ENCODE results near the gene BOK. TPM values are rescaled to one million over a fixed set of nuclear protein-coding genes. Genes with fewer than 3 reads are reported as not detected.

The BOK gene
- 30.2 and 39.3 TPM in 2 replicates for total RNA-seq (2014; rRNA removed)
- Bru-seq, nascent RNA = percentile 51 among the genes with signal in this experiment
- BruChase-seq, experiment 1, labeled RNA remaining after a 6-hour chase = percentile 68 among the genes with signal in this experiment
- BruChase-seq, experiment 2, labeled RNA remaining after a 2-hour chase = percentile 68 among the genes with signal in this experiment
- long read RNA-seq, transcript BOK-201 (5 exons, 2,657 nt) = major isoform, 12 of 106 reads
- long read RNA-seq, partial matches to known transcripts = 19 of 106 reads
- long read RNA-seq, other reads (novel, unspliced or antisense) = 75 of 106 reads

- Histone ChIP-seq H3K4me1 (ENCODE audit: insufficient read depth, low read length) (peaks cover 51% of the 10 kb centered on the region), H3K4me2 (ENCODE audit: low read length) (peak within 1 kb of the TSS; percentile 99), H3K36me3 (ENCODE audit: low read depth, low read length) (no peaks in the 10 kb centered on the region), H4K20me1 (ENCODE audit: low read length) (no peaks in the 10 kb centered on the region), H3K9me2 (replicated peaks; ENCODE audit: low read length) (no peaks in the 10 kb centered on the region), H3K9me3 (ENCODE audit: low read length) (no peaks in the 10 kb centered on the region), H3K4me3 (ENCODE audit: low read length) (peak within 1 kb of the TSS; percentile 91), H3K27ac (ENCODE audit: low read length) (peak within 1 kb of the TSS; percentile 42), H3F3A (ENCODE audit: low read length, unreplicated experiment) (no peaks in the 10 kb centered on the region), H3K9ac (ENCODE audit: low read length) (peak within 1 kb of the TSS; percentile 75), H2AFZ (ENCODE audit: low read length) (peak within 1 kb of the TSS; percentile 90), H3K27me3 (ENCODE audit: low read length) (no peaks in the 10 kb centered on the region), H3K79me2 (ENCODE audit: low read length) (peaks cover 31% of the 10 kb centered on the region)
- TF ChIP-seq EZH2 (IDR thresholded peaks at IDR 0.05; ENCODE audit: low read length, unreplicated experiment) (no peak), CTCF (conservative IDR thresholded peaks at IDR 0.05; ENCODE audit: low read depth, low read length) (no peak), EZH2phosphoT487 (IDR thresholded peaks at IDR 0.05; ENCODE audit: borderline replicate concordance, low read length) (no peak)
- DNase-seq (peak; percentile 72), ATAC-seq (peak; percentile 55)
- ChIA-PET CTCF (no interaction called here), POLR2A (ENCODE audit: unreplicated experiment) (no interaction called here)
- intact Hi-C loops (cut with micrococcal nuclease) = loop anchor here (5.0 kb wide), 2 partner anchors 51 to 79 kb away; partner anchors contain the start of genes ATG4B, STK25 and THAP4
- no TSS peak for BruUV-seq (replicated peaks)
Measured at GRCh38 chr2:241558532-241559322, at the start of gene BOK. Gene BOK (plus strand): TSS chr2:241558745. CDS start chr2:241559484, 739 bp downstream.

GRCh38 chr2:241509155-241509784 lies 49.3 kb upstream of the BOK start:
- CTCF ChIA-PET = no interaction called here
- Histone ChIP-seq H3K27me3 (ENCODE audit: low read length) (no peaks in the 10 kb centered on the region), H3K27ac (ENCODE audit: low read length) (no peak overlapping the region), H3K4me3 (ENCODE audit: low read length) (peak overlapping the region; percentile 90; the same call in 1 of the 2 replicates), H3K9me3 (ENCODE audit: low read length) (no peaks in the 10 kb centered on the region), H3K4me1 (ENCODE audit: insufficient read depth, low read length) (peaks cover 17% of the 10 kb centered on the region), H3K4me2 (ENCODE audit: low read length) (peak overlapping the region; percentile 91), H2AFZ (ENCODE audit: low read length) (peak overlapping the region; percentile 95), H3K9ac (ENCODE audit: low read length) (peak overlapping the region; percentile 82), H3K79me2 (ENCODE audit: low read length) (peaks cover 38% of the 10 kb centered on the region), H4K20me1 (ENCODE audit: low read length) (no peaks in the 10 kb centered on the region; the same call in 1 of the 2 replicates), H3K9me2 (replicated peaks; ENCODE audit: low read length) (no peaks in the 10 kb centered on the region), H3K36me3 (ENCODE audit: low read depth, low read length) (no peaks in the 10 kb centered on the region), H3F3A (ENCODE audit: low read length, unreplicated experiment) (no peaks in the 10 kb centered on the region)
- DNase-seq (no peak), ATAC-seq (no peak)
- TF ChIP-seq EZH2 (IDR thresholded peaks at IDR 0.05; ENCODE audit: low read length, unreplicated experiment) (no peak), CTCF (conservative IDR thresholded peaks at IDR 0.05; ENCODE audit: low read depth, low read length) (no peak), EZH2phosphoT487 (IDR thresholded peaks at IDR 0.05; ENCODE audit: borderline replicate concordance, low read length) (no peak)
- TSS peak; percentile 40 for BruUV-seq (replicated peaks)
- intact Hi-C loops (cut with micrococcal nuclease) = loop anchor here (5.0 kb wide), 2 partner anchors 48 to 152 kb away; partner anchors contain the start of genes BOK and FARP2
- POLR2A ChIA-PET (ENCODE audit: unreplicated experiment) = no interaction called here

Data from PC-3 (cell line).